Kidney (tissue), 14 donors: ENCODE measurements around the gene GGT6. TPM values are rescaled to one million over a fixed set of nuclear protein-coding genes. Genes with fewer than 3 reads are reported as not detected.

Source experiments
- DNase-seq, 5 donors: peaks; one replicate each; pipeline ENCODE4 v3.0.0-alpha.2; 2013 to 2020
- FAIRE-seq: peaks from 2 replicates; lab custom pipeline; 2012; peaks lifted over from hg19 to GRCh38; lab: Jason Lieb, UNC
- H3K27ac ChIP-seq, 2 donors: one replicate each; pipeline ENCODE4 v1.7.0; 2013; ENCODE audit warnings: low read depth in 2 of 2, low read length in 2 of 2, inconsistent platforms in 1 of 2
- H3K27me3 ChIP-seq: one replicate; pipeline ENCODE4 v1.7.1; 2013; ENCODE audit warnings: low read length, inconsistent platforms; ENCODE audit not compliant: control insufficient read depth, insufficient read depth
- H3K36me3 ChIP-seq, 3 donors: one replicate each; pipeline versions ENCODE4 v1.7.0 to v1.7.1; 2013; ENCODE audit warnings: low read length in 3 of 3, control low read depth in 1 of 3, inconsistent platforms in 1 of 3; ENCODE audit not compliant: insufficient read depth in 3 of 3, control insufficient read depth in 2 of 3
- H3K4me1 ChIP-seq, 3 donors: one replicate each; pipeline versions ENCODE4 v1.7.0 to v1.7.1; 2013; ENCODE audit warnings: low read length in 3 of 3, inconsistent platforms in 1 of 3, low read depth in 1 of 3; ENCODE audit not compliant: control insufficient read depth in 2 of 3, insufficient read depth in 2 of 3
- H3K4me3 ChIP-seq, 3 donors: one replicate each; pipeline versions ENCODE4 v1.7.0 to v1.8.1; 2013; ENCODE audit warnings: low read length in 3 of 3, control low read depth in 1 of 3, inconsistent platforms in 1 of 3
- H3K9ac ChIP-seq, 3 donors: one replicate each; pipeline versions ENCODE4 v1.7.0 to v1.7.1; 2013; ENCODE audit warnings: low read length in 3 of 3, control low read depth in 1 of 3, inconsistent platforms in 1 of 3
- H3K9me3 ChIP-seq, 3 donors: one replicate each; pipeline versions ENCODE4 v1.7.0 to v1.7.1; 2013; ENCODE audit warnings: low read length in 3 of 3, control low read depth in 1 of 3, inconsistent platforms in 1 of 3; ENCODE audit not compliant: control insufficient read depth in 2 of 3, insufficient read depth in 1 of 3
- intact Hi-C: fragments of 100-400 bp; cut with DNase I; formaldehyde crosslinking; loops from one replicate; pipeline ENCODE4 v1.11.1; 2022
- polyA plus RNA-seq: library from polyadenylated mRNA; stranded (reverse); fragments of 350-450 nt; fragmentation: Illumina TruSeq; extraction: RNeasy Lipid Tissue Mini Kit (QIAGEN cat#74804); gene quantifications from one replicate; pipeline ENCODE4 v1.2.3, GENCODE V29; 2014; ENCODE audit warnings: low read depth, low replicate concordance; ENCODE audit not compliant: insufficient read depth
- total RNA-seq: library from RNA; stranded (reverse); fragmentation: NEBNext Ultra II Directional; extraction: Animal tissue kit (Norgen Biotek cat#: 25700); gene quantifications from one replicate; pipeline ENCODE4 v1.2.1, GENCODE V29; 2021
- TF ChIP-seq, protein P1 (sequence below): IDR thresholded peaks from 3 replicates; pipeline ENCODE4 v1.5.1; 2012; ENCODE audit warnings: mild to moderate bottlenecking, moderate library complexity, borderline replicate concordance; ENCODE audit not compliant: insufficient read depth; ENCODE audit errors: extremely low read depth
- donor health status: control.
- donor health status: control.
- donor health status: control.
- donor health status: control.
- donor health status: control.
- donor health status: DM: yes; HTN: yes; CAD: no.
- donor health status: Normal renal cell carcinoma (clear cell type).

GGT6 gene
- total and polyA plus RNA-seq, 2 donors from 2014 or later: 16.8 to 51.4 TPM

GRCh38 chr17:4540224-4540651 is 20.1 kb downstream of the GGT6 start:
- DNase-seq (no peak), FAIRE-seq (no peak)
- no peaks in the 10 kb centered on the region for H3K9me3 ChIP-seq
- no peaks in the 10 kb centered on the region for H3K36me3 ChIP-seq
- H3K9ac ChIP-seq: no peak overlapping the region
- intact Hi-C loops: no loop called here
- H3K27me3 ChIP-seq: no peaks in the 10 kb centered on the region
- H3K27ac ChIP-seq: peak overlapping the region in 1 of 2 donors; percentile 22
- TF ChIP-seq, protein P1, sequence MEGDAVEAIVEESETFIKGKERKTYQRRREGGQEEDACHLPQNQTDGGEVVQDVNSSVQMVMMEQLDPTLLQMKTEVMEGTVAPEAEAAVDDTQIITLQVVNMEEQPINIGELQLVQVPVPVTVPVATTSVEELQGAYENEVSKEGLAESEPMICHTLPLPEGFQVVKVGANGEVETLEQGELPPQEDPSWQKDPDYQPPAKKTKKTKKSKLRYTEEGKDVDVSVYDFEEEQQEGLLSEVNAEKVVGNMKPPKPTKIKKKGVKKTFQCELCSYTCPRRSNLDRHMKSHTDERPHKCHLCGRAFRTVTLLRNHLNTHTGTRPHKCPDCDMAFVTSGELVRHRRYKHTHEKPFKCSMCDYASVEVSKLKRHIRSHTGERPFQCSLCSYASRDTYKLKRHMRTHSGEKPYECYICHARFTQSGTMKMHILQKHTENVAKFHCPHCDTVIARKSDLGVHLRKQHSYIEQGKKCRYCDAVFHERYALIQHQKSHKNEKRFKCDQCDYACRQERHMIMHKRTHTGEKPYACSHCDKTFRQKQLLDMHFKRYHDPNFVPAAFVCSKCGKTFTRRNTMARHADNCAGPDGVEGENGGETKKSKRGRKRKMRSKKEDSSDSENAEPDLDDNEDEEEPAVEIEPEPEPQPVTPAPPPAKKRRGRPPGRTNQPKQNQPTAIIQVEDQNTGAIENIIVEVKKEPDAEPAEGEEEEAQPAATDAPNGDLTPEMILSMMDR: peak; percentile 38
- peaks cover 0 to 12% (median 4%) of the 10 kb centered on the region in 3 donors for H3K4me1 ChIP-seq
- H3K4me3 ChIP-seq: no peak overlapping the region

DNA sequence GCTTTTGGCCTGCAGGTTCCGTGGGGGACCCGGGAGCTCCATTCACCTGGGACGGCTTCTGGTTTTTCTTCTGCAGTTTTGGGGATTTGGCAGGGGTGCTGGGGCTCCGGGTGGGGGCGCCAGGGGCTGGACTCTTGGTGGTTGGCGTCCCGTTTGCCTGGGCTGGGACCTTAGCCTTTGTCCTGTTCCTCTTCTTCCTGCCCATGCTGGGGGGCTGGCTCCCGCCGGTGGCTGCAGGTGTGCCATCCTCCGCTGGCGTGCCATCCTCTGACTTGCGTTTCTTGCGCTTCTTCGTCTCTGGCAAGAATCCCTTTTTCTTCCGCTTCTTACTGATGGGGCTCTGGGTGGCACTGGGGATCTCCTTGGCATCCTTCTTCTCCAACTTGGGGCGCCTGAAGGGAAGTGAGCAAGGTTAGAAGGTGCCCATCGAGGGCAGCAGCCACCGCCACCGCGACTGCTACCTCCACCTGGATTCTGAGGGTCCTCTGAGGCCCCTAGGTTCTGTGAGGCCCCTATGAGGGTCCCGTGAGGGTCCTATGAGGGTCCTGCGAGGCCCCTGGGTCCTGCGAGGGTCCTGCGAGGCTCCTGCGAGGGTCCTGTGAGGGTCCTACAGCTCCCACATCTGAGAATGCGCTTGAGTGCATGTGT is 20.7 kb downstream of the GGT6 start:
- intact Hi-C loops: no loop called here
- Histone ChIP-seq H3K27me3 (no peaks in the 10 kb centered on the region), H3K9me3 (no peaks in the 10 kb centered on the region), H3K9ac (no peak overlapping the region), H3K27ac (no peak overlapping the region), H3K36me3 (no peaks in the 10 kb centered on the region), H3K4me1 (peaks cover 0 to 12% (median 4%) of the 10 kb centered on the region in 3 donors), H3K4me3 (no peak overlapping the region)
- DNase-seq (peak in 1 of 5 donors; percentile 66), FAIRE-seq (no peak)
- TF ChIP-seq, protein P1: no peak

DNA sequence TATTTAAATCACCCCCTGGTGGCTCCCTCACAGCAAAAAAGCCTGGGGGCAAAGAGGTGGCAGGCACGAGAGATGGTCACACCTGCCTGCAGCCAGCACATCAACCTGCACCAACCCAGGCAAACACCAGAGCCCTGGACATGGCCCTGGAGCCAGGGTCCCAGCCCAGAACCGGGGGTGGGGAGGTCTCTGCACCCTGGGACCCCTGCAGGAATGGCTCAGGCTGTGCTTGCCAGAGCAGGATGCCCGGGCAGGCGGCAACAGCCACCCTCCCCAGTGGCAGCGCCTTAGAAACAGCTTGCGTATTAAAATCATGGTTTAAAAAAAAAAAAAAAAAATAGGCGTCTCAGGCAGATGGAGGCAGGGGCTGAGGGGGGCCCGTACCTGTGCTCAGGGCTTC is 21.4 kb downstream of the GGT6 start:
- H3K27ac ChIP-seq: no peak overlapping the region
- H3K4me1 ChIP-seq: peaks cover 0 to 12% (median 4%) of the 10 kb centered on the region in 3 donors
- no peaks in the 10 kb centered on the region for H3K27me3 ChIP-seq
- H3K9me3 ChIP-seq: no peaks in the 10 kb centered on the region
- TF ChIP-seq, protein P1: no peak
- no peaks in the 10 kb centered on the region for H3K36me3 ChIP-seq
- no peak overlapping the region for H3K9ac ChIP-seq
- FAIRE-seq (no peak), DNase-seq (no peak)
- H3K4me3 ChIP-seq: no peak overlapping the region
- intact Hi-C loops: no loop called here
